ENCODE data around the gene AANAT.
"Not testable (repeated sequence)": the region's sequence is repeated elsewhere in the genome, so short reads cannot be mapped to it uniquely, and the experiment has no call there.

Gene AANAT

DNA sequence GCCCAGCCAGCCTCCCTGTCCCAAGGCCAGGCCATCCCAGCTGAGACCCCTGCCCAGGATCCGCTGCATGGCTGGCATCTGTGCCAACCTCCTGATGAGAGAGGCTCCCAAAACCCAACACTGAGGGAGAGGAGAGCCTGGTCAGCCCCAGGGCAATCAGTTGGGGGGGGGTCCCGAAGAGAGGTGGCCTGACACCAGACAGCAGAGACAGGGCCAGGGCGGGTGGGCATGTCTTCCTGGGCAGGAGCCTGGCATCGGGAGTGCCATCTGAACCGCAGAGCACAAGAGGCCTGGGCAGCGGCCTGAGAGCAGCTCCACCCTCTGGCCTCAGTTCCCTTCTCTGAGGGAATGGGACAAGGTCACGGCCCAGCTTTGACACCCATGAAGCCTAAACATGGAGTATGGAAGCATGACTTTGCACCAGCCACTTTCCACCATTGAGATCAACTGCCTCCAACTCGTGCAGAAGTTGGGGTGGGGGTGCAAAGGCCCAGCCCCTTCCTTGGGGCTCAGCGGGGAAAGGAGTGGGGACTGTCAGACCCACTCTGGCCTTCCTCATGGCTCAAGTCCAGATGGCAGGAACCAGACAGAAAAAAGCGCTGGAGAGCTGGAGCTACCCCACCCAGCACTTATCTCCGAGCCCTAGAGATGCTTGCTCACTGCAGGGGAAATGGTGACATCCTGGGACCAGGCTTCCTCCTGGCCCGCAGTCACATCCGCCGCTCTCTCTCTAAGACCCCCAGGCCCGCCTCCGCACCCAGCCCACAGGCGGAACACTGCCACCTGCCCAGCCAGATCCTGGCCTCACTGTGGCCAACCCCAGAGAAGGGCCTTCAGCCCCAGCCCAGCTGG, 24.1 kb downstream of the AANAT start:
- DNase-seq: no peak

DNA sequence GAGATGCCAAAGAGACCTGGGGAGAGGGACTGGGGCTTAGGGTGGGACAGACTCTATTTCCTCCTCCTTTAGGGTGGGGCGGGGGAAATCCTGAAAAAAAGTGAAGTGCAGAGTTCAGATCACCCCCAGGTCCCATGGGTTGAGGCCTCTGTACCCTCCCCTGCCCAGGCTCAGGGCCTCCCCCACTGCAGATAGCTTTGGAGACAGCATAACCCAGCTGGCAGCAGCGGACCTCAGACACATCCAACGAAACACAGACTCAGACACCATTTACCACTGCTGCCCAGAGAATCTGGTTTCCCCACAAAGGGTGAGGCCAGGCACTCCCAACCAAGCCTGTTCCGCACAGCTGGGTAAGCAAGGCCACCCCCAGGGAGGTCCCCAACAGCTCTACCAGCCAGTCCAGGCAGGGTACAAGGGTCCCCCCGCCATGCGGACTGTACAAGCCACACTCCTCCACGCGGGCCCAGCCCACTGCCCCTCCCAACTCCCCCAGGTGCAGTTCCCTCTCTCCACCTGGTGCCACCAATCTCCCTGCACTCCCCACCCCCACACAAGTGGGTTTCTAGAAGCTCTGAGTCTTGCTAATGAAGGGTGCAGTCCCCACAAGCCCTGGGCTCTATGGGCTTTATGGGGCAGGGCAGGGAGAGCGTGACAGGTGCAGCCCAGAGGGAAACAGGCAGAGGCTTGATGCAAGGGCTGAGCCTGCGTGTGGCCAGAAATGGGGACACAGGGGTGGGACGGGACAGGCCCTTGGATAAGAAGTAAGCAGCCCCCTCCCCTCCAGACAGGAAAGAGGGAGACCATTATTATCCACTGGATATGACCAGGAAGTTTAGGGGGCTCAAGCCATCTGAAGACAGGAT, 25.0 kb downstream of the AANAT start:
- DNase-seq: no peak

DNA sequence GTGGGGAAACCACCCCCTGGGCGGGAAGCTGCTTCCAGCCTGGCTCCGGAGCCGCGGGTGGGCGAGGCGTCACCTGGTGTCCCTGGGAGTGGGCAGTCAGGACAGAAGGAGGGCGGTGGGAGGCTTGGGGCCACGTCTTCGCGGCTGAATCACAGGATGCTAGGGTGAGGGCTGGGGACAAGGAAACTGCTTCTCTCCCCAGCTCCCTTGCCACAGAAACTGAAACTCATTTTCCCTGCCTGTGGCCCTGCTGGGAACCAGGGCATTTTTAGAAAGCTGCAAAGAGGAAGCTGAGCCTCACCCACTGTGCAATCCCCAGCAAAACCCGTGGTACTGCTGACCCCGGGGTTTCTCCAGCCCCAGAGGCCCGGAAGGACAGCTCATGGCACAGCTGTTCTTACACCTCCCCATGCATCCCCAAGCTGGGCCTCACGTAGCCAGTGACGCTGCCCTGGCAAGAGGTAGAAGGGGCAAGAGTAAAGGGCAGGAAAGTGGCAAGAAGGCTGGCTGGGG, 25.6 kb downstream of the AANAT start:
- peak; percentile 13 for DNase-seq

DNA sequence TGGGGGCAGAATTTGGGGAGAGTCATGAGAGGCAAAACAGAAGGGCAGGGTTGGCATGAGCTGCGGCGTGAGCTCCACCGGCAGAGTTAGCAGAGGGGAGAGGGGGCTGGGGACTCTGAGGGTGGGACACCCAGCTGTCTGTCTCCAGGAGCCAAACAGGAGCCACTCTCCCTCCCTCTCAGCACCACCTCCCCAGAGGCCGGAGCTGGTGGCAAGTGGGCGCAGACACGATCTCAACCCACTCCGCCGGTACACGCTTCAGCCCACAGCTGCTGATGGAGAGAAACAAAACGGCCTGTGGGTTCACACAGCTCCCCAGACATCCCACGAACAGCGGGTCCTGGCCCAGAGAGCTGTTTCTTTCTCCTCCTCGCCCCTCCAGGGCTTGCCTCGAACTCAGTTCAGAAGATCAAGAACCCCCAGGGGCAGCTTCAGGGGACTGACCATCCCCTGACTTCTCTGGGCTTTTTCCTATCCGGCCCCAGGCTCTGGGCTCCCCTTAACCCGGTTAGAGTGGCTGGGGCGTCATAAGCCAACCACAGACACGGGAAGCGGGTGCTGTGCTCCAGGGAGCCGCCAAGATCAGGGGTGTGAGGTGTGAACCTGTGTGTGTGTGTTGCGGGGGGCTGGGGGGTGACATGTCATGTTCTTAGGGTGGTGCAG, 26.2 kb downstream of the AANAT start:
- no peak for DNase-seq

DNA sequence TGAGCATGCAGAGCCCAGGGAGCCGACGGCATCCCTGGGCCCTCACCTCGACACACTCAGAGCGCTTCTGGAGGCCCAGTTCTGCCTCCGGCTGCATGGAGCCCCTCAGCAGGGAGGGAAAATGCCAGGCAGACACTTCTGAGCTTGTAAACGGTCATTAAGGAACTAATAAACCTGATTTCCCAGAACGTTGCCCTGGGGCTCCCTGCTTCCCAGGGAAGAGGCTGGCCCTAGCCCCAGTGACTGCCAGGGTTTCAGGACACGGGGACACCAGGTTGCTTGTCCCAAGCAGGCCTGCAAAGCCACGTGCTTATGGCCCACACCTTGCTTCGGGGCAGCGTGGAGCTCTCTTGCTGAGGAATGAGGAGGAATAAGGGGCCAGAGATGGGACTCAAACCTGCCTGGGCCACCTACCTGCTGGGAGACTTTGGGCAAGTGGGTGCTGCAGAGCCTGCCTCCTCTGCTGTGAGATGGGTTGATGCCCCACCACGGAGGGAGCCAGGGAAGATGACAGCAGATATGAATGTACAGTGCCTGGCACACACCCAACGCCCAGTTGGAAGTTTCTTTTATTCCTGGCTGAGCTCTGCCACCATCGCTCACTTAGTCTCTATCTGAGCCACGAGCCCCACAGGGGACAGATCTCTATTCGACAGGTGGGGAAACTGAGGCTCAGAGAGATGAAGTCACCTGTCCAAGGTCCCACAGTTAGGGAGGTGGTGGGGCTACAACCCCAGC, 28.4 kb downstream of the AANAT start:
- no peak for DNase-seq

DNA sequence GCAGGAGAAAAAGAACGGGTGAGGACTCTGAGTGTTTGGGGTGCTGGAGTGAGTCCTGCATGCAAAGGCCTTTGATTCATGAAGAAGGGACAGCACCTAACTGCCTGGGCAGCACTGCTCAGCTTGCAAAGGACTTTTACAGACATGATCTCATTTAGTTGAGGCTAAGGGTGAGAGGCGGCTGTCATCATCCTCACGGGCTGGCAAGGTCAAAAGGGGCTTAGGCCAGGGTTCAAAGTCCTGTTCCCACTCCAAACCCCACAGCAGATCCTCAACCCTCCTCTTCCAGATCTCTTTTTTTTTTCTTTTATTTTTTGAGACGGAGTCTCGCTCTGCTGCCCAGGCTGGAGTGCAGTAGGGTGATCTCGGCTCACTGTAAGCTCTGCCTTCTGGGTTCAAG, 29.1 kb downstream of the AANAT start:
- DNase-seq: no peak

DNA sequence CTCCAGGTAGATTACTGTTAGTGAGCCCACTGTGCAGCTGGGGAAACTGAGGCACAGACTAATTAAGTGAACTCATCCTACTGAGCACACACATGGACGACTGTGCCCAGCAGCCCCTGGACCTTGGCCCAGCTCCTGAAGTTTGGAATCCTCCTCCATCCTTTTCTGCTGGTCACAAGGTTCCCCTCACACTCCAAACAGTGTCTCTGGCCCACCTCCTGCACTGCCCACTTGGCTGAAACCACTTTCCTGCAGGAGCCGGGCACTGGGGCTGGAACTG, 30.2 kb downstream of the AANAT start:
- no peak for DNase-seq

DNA sequence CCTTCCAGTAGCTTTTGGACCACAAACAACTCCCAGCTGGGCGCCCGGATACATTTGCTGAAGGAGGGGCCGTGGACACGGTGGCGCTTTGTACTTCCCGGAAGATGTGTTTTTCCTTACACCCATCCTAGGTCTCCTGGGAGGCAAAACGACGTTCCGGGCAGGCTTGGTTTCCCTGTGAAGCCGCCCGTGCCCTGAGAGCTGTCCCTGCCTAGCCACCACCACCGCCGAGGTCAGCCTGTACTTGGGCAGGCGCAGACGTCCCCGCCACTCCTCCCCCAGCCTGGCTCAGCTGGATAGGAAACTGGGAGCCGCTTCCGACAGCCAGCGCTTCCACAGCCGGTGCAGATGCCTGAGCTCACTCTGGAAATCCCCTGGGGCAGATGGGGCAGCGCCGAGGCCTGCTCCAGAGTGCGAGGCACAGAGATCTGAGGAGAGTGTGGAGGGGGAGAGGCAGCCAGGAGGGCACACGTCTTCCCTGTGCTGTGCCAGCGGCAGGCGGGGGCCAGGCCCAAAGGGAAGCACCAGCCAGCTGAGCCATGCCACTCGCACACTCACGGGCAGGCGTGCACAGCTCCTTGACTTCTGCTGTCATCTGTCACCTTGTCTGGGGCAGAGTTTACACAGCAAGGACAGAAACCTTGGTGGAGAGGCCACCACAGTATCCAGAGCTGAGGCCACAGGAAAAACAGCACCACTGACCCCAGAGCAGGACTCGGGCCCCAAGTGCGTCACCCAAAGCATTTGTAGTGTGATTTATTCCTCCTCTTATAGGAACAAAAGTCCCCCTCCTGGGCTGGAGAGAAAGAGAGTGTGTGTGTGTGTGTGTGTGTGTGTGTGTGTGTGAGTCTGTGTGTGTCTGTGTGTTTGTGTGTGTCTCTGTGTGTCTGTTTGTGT, 30.8 kb downstream of the AANAT start:
- DNase-seq: no peak

DNA sequence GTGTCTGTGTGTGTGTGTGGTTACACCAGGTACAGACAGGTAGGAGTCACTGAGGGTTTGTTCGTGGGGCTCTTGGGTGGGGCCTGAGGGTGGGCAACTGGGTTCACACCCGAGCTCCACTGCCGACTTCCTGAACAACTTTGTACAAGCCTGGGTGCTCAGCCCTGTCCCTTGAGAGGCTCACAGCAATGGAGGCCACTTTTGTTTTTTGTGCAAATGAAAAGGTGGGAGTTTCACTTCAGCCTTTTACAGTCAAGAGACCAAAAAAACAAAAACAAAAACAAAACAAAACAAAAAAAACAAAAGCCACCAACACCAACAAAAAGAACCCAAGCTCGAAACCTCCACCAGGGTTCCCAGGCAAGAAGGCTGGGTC, 31.5 kb downstream of the AANAT start:
- no peak for DNase-seq

DNA sequence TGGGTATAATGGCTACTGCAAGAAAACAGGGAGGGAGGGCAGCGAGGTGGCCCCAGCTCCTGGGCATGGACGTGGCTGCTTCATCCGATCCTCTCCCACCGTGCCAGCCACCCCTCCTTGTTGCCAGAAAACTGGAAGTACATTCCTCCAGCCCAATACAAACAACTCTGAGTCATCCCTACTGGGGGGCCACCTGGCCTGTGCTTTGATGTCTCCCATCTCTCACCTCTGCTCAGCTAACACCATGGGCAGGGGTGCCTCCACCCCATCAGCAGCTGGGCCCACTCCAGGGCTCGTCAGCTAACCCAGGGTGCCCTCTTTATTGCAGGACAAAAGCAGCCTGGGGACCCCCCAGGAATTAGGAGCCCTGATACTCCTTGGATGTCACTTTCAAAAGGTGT, 31.9 kb downstream of the AANAT start:
- DNase-seq: no peak

DNA sequence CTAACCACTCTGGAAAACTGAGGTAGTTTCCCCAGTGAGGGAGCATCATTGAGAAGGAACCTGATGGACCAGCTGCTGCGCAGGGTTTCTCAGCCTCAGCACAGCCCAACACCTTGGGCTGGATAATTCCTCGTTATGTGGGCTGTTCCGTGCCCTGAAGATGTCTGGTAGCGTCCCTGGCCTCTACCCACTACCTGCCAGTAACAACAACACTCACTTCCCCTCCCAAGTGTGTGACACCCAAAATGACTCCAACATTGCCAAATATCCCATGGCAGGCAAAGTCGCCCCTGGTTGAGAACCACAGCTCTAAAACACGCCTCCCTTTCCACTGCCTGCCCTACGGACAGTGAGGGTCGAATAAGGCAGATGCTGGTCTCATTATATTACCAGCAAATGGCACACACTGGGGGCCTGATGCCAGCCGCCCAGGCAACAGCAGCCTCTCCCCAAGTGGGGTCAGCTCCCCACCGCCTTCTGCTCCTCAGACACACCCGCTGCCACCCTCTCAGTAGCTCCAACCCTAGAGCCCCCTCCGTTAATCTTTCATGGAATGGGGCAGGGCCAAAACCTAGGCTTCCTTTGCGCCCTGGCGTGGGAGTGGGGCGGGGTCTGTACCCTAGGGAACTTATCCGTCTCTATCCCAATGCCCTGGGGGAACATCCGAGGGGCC, 32.8 kb downstream of the AANAT start:
- no peak for DNase-seq

DNA sequence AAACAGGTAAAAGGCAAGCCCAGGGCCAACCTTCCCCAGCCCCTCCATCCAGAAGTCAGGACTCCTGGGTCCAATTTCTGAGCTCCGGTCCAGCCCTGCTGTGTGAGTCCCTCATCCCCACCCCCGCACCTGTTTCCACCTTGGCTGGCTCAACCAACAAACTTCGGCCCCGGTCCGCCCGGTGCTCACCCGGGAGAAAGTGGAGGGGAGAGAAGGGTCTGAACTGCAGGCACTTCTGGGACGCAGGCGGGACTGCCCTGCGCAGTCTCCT, 33.3 kb downstream of the AANAT start:
- no peak for DNase-seq

DNA sequence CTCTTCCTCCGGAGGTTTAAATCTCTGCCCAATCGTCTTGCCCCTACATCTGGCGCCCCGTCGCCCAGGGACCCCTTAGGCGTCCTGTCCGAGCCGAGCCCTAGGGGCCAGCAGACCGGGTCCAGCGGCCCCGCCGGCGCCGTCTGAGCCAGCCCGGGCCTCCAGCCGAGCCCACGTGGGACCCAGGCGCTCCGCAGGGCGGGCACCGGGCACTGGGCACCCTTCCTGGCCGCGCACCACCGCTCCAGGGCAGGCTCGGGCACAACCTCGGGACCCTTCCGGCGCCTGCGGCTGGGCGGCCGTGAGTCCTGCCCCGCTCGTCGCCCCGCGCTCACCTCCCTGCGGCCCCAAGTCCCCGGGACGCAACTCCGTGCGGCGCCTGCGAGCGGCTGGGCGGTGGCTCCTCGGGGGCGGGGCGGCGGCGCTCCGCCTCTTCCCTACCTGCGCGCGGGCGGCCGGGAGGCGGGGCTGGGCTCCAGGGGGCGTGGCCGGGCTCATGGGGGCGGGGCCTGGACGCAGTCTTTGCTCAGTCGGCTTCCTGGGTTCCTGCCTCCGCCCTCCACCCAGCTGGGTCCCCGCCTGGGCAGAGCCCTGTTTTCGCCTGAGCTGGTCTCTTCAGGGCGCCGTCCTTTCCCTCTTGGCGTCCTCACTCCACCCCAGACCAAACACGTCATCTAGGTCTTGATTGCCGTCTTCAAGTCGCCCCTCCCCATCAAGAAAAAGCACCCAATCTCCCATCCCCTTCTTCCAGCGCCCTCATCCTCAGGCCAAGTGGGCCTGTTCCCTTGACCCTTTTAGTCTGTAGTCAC, 33.8 kb downstream of the AANAT start, which contains the start of gene RHBDF2:
TSS of gene RHBDF2 (minus strand) at position 406 of the 809 bp plus-strand sequence. CDS start 19,899 bp downstream, outside the sequence.
- DNase-seq: peak; percentile 89

DNA sequence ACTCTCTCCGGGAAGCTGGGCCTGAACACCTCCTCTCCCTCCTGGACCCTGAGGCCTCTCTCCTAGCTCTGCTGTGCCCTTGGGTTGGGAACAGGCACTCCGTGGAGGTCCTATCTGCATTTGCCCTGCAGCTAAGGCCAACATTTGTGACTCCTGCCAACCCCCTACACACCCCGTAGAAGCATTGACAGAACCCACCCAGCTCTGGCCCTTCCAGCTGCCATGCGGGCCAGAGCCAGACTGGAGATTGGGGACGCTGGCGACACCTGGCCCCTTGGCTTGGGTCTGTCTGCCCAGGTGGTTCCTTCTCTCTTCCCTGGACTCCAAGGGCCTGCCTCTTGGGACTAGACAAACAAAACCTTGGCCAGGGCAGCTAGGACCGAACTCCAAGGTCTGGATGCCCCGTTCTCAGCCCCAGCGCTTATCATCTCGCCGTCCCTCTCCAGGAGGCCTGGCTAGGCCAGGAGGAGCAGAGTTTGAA, 34.5 kb downstream of the AANAT start:
- no peak for DNase-seq

DNA sequence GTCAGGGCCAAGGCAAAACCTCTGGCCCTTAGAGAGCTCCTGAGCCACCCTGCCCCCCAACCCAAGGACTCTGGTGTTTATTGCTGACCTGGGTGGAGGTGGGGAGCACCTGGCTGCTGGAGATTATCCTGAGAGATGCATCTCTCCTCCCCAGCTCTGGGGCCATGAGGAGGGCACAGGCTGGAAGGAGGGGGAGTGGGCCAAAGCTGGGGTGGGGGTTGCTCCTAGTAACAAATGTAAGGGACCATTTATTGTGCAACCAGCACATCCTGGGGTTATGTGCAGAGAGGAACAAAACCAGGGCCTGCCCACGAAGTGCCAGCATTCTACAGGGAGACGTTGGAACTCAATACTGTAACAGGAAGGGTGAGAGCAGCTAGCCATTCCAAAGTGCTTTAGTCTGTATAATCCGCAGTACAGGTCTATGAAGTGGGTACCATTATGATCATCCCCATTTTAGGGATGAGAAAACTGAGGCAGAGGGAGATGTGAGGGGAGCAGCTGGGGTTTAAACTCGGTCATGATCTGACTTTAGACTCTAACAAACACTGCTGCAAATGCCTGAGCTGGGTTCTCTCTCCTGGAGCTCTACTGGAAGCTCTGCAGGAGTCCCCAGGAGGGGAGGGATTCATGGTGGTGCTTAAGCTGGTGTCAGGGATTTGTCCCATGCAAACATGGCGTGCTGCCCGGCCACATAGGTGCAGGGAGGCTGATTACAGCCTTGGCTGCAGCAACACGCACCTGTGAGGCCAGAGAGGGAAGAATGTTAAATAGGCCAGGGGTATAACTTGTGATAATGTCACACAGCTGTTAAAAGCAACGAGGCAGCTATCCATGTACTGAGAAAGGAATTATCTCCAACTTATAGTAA, 35.2 kb downstream of the AANAT start:
- no peak for DNase-seq

DNA sequence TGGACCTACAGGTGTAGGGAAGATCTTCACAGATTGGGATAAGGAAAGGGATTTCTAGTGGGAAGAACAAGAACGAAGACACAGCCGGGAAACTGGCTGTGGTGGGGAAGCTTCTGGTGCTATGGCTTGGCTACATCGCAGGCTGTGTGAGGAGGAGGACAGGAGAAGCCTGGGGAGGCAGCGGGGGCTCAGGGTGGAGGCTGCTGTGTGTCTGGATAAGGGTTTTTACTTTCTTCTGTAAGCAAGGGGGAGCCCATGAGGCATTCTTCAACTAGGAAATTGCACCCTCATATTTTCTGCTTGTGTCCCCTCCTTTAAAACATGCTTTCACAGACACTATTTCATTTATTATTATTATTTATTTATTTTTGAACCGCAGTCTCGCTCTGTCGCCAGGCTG, 36.7 kb downstream of the AANAT start:
- no peak for DNase-seq

DNA sequence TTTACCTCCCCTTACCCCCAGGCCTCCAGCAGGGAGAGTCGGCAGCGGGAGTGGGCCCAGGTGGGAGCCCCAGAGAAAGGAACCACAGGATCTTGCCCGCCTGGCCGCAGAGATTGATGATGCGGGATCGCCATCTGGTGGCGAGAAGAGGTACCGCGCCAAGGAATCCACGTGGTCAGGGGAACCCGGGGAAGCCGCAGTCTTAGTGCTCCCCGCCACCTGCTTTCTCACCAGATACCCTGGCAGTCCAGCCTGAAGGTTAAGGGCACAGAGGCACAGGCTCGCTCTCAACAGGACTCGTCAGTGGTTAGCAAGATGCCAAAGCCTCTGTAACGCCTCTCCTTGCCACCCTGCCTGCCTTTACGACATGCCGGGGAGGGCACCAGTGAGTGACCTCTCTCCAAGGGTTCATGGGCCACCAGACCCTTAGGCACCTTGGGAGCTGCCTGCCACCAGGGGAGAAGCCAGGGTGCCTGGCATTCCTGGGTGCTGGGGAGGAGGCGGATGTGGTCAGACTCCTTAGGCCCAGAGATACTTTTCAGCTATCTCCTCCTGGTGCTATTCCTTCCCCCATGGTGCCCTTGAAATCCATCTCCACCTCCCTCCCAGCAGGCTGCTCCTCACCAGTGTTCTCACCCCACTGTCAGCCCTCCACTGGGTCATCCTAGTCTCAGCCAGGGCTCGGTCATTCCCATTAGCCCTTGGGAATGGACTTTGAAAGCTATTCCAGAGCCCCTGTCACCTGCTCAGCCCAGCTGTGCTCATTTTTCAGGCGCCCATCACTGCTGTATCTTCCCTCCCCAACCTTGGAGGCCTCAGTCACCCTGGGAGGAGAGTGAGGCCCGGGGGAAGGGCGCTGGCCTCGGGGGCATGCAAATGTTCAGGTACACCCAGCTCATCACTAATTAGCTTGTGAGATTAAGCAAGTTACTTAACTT, 39.3 kb downstream of the AANAT start:
- peak; percentile 82 for DNase-seq

DNA sequence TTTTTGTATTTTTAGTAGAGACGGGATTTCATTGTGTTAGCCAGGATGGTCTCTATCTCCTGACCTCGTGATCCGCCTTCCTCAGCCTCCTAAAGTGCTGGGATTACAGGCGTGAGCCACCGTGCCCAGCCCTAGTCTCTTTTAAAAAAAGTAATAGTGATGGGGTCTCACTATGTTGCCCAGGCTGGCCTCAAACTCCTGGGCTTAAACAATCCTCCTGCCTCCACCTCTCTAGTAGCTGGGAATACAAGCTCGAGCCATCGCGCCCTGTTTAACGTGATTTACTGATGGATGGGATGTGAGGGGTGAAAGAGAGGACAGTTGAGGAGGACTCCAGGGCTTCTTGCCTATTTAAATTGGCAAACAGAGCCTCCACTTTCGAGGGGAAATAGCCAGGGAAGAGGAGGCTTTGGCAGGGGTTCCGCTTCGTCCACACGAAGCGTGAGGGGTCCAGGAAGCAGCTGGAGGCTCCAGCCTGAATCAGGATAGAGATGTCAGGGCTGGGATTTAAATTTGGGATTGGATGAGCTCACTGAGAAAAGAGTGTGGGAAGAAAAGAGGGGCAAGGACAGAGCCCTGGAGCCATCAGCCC, 41.2 kb downstream of the AANAT start:
- DNase-seq: not testable (repeated sequence)
